ENCODE measurements around the gene ITIH4. TPM values are rescaled to one million over a fixed set of nuclear protein-coding genes. Genes with fewer than 3 reads are reported as not detected.

The ITIH4 gene
- total and polyA plus RNA-seq, 10 of the 15 experiments (the other 5 are each of a cell fraction or from before 2014, with no cell fraction given): 0.64 to 4.1 (median 1.3) TPM

GRCh38 chr3:52774066-52774713 lies 56.3 kb downstream of the ITIH4 start (continued):
- TF ChIP-seq PRDM15 (CRISPR knock-in tag; IDR thresholded peaks at IDR 0.05) (no peak), SIN3A (IDR thresholded peaks at IDR 0.05; ENCODE audit: low read depth, low read length) (no peak), TAF1 (IDR thresholded peaks at IDR 0.05; ENCODE audit: borderline replicate concordance, low read depth, low read length) (no peak), CREM (IDR thresholded peaks at IDR 0.05; ENCODE audit: low read depth) (no peak), BACH1 (IDR thresholded peaks at IDR 0.05; ENCODE audit: borderline replicate concordance) (no peak), ZNF274 (IDR thresholded peaks at IDR 0.05; ENCODE audit: insufficient read depth, insufficient read length) (no peak)

GRCh38 chr3:52773361-52774065 lies 57.0 kb downstream of the ITIH4 start:
- WGBS (ENCODE audit: insufficient coverage, insufficient replicate concordance, low lambda C conversion rate, missing lambda C conversion rate): 88% methylated on average over 13 of the region's 13 CpGs
- no peak overlapping the region for H2AFZ ChIP-seq (ENCODE audit: control insufficient read depth, low read depth, low read length)
- H3K9ac ChIP-seq (ENCODE audit: control insufficient read depth, insufficient read depth, low read length): no peak overlapping the region
- H3K36me3 ChIP-seq (ENCODE audit: control insufficient read depth in 2 of 2, insufficient read depth in 2 of 2, low read length in 1 of 2): no peaks in the 10 kb centered on the region
- no peak overlapping the region for H3K4me2 ChIP-seq (ENCODE audit: control insufficient read depth, insufficient read depth)
- H3K4me1 ChIP-seq (ENCODE audit: control insufficient read depth, insufficient read depth, low read length): peaks cover 4% of the 10 kb centered on the region
- ChIA-PET POLR2A (interaction anchor here (0.7 kb wide), 1 partner anchor 65 kb away, joined by 7 read pairs; no protein-coding TSS in a partner anchor), SMC1A (ENCODE audit: uncharacterized antibody, unreplicated experiment) (interaction anchor here (0.7 kb wide), 1 partner anchor 344 kb away, joined by 3 read pairs; no protein-coding TSS in a partner anchor), RAD21 (ENCODE audit: unreplicated experiment) (no interaction called here), CTCF (no interaction called here)
- no peaks in the 10 kb centered on the region for H3K9me3 ChIP-seq (replicated peaks; ENCODE audit: control insufficient read depth, insufficient read depth, low read length)
- FAIRE-seq (no peak), ATAC-seq (no peak), DNase-seq (ENCODE audit: low read depth, low spot score) (no peak)
- no TSS peak for BruUV-seq (replicated peaks)
- intact Hi-C loops (cut with micrococcal nuclease; ENCODE audit: unreplicated experiment): no loop called here
- H3K27me3 ChIP-seq (replicated peaks in 1 of 2; ENCODE audit: control insufficient read depth in 2 of 2, insufficient read depth in 2 of 2, low read length in 1 of 2): no peaks in the 10 kb centered on the region
- in situ Hi-C loops (cut with MboI): no loop called here
- H3K27ac ChIP-seq (ENCODE audit: control insufficient read depth, insufficient read depth): no peak overlapping the region
- H3K4me3 ChIP-seq: no peak overlapping the region
- H4K20me1 ChIP-seq (ENCODE audit: control insufficient read depth, insufficient read depth): no peaks in the 10 kb centered on the region
- H3K79me2 ChIP-seq (ENCODE audit: control insufficient read depth, insufficient read depth, low read length): peaks cover 9% of the 10 kb centered on the region
- no peak for TF ChIP-seq USF1 (IDR thresholded peaks at IDR 0.05; ENCODE audit: borderline replicate concordance, extremely low read length, insufficient read depth, low read depth, low read length)
- no peak for TF ChIP-seq E4F1 (IDR thresholded peaks at IDR 0.05; ENCODE audit: borderline replicate concordance, partially characterized antibody)
- no peak for TF ChIP-seq NFYB (IDR thresholded peaks at IDR 0.05; ENCODE audit: insufficient read depth, low read depth, low read length)
- TF ChIP-seq RAD51 (IDR thresholded peaks at IDR 0.05): no peak
- TF ChIP-seq IRF3 (IDR thresholded peaks at IDR 0.05): no peak

Measured in GM12878 (cell line).